NCI-H1930 (cell line): Measurements from ENCODE around the gene B3GNT2.
"Not testable (repeated sequence)": the region's sequence is repeated elsewhere in the genome, so short reads cannot be mapped to it uniquely, and the experiment has no call there.

Experiments
- DNase-seq, 2 experiments: peaks; one replicate each; lab custom pipeline; 2025; lab: John Stamatoyannopoulos, UW

Gene B3GNT2

GRCh38 chr2:62238236-62238635 lies 42.3 kb downstream of the B3GNT2 start:
- no peak for DNase-seq

GRCh38 chr2:62240546-62240945 lies 44.6 kb downstream of the B3GNT2 start:
- no peak for DNase-seq

- no peak for DNase-seq
Observed at GRCh38 chr2:62243983-62244382, 48.1 kb downstream of the B3GNT2 start.

- DNase-seq = no peak
Observed at GRCh38 chr2:62248226-62248625, 52.3 kb downstream of the B3GNT2 start.

- DNase-seq = no peak
Observed at GRCh38 chr2:62250239-62250638, 54.3 kb downstream of the B3GNT2 start.

- no peak for DNase-seq
Observed at GRCh38 chr2:62254424-62255266, 58.7 kb downstream of the B3GNT2 start.

GRCh38 chr2:62257466-62257865 lies 61.6 kb downstream of the B3GNT2 start:
- DNase-seq = no peak

- DNase-seq = no peak
Observed at GRCh38 chr2:62263076-62263715, 67.3 kb downstream of the B3GNT2 start.

GRCh38 chr2:62264186-62264585 lies 68.3 kb downstream of the B3GNT2 start:
- DNase-seq = no peak

GRCh38 chr2:62265106-62265505 lies 69.2 kb downstream of the B3GNT2 start:
- DNase-seq = no peak

GRCh38 chr2:62266433-62267038 lies 70.6 kb downstream of the B3GNT2 start:
- DNase-seq = no peak

- no peak for DNase-seq
Observed at GRCh38 chr2:62267696-62268095, 71.8 kb downstream of the B3GNT2 start.

- not testable (repeated sequence) for DNase-seq
Observed at GRCh38 chr2:62268681-62269188, 72.8 kb downstream of the B3GNT2 start.

- DNase-seq = no peak
Observed at GRCh38 chr2:62270728-62271127, 74.8 kb downstream of the B3GNT2 start.
